HEK293T (cell line): ENCODE results near the gene TRIP4.

Experiments
- ARNT ChIP-seq: fragments of 450-650 bp; IDR thresholded peaks from 2 replicates; pipeline ENCODE4 v1.6.1; 2017; ENCODE audit warnings: mild to moderate bottlenecking
- BHLHE40 ChIP-seq: fragments of 450-650 bp; IDR thresholded peaks from 2 replicates; pipeline ENCODE4 v1.6.1; 2016; ENCODE audit warnings: mild to moderate bottlenecking, moderate library complexity, borderline replicate concordance
- ELF4 ChIP-seq: fragments of 450-650 bp; IDR thresholded peaks from 2 replicates; pipeline ENCODE4 v1.6.1; 2017; ENCODE audit warnings: antibody characterized with exemption
- FOXA1 ChIP-seq: fragments of 450-650 bp; IDR thresholded peaks from 2 replicates; pipeline ENCODE4 v1.6.1; 2016; ENCODE audit warnings: mild to moderate bottlenecking
- FOXK2 ChIP-seq: fragments of 450-650 bp; IDR thresholded peaks from 2 replicates; pipeline ENCODE4 v1.6.1; 2016; ENCODE audit warnings: mild to moderate bottlenecking
- FOXM1 ChIP-seq: fragments of 450-650 bp; IDR thresholded peaks from 2 replicates; pipeline ENCODE4 v1.6.1; 2017; ENCODE audit warnings: mild to moderate bottlenecking, borderline replicate concordance
- L3MBTL2 ChIP-seq: fragments of 450-650 bp; conservative IDR thresholded peaks from 2 replicates; pipeline ENCODE4 v1.6.1; 2016; ENCODE audit warnings: mild to moderate bottlenecking
- SP1 ChIP-seq: fragments of 450-650 bp; IDR thresholded peaks from 2 replicates; pipeline ENCODE4 v1.6.1; 2017
- TARDBP ChIP-seq: fragments of 450-650 bp; IDR thresholded peaks from 2 replicates; pipeline ENCODE4 v1.6.1; 2016

DNA sequence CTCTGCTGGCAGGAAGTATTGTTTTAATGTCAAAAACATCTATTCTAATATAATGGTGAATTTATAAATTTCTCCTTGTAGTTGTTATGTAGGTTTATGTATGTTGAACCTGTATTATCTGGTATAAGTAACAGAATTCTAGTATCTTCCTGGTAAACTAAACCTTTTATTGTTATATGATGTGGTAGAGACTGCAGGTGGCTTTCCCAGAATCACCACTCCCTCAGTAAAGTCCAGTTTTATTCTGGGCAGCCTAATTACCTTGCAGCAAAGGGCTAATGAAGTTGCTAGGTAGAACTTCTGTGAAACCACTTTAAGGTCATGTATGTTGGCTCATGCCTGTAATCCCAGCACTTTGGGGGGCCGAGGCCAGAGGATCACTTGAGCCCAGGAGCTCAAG lies 47.3 kb upstream of the TRIP4 start:
- TF ChIP-seq TARDBP: no peak
- no peak for TF ChIP-seq ELF4
- no peak for TF ChIP-seq FOXM1
- TF ChIP-seq ARNT: no peak
- TF ChIP-seq SP1: no peak
- TF ChIP-seq FOXA1: no peak
- TF ChIP-seq L3MBTL2: no peak
- no peak for TF ChIP-seq BHLHE40
- TF ChIP-seq FOXK2: no peak
